CD8-positive, alpha-beta memory T cell (primary cell): ENCODE results near the gene SELENOP. TPM values are rescaled to one million over a fixed set of nuclear protein-coding genes. Genes with fewer than 3 reads are reported as not detected.

ENCODE experiments used
- CTCF ChIA-PET: fragments of 350-600 bp; sonication (Branson Sonifier 250); formaldehyde crosslinking; loops from one replicate; lab custom pipeline; 2021; ENCODE audit warnings: antibody characterized with exemption; lab: Charles Lee
- POLR2A ChIA-PET: fragments of 350-600 bp; sonication (Branson Sonifier 250); formaldehyde crosslinking; loops from one replicate; lab custom pipeline; 2021; ENCODE audit warnings: antibody characterized with exemption; lab: Charles Lee
- DNase-seq, 5 donors: peaks; one replicate each; pipeline versions ENCODE4 v3.0.0 to v3.0.0-alpha.2; 2020 to 2022; ENCODE audit warnings: mixed read lengths in 1 of 5
- H3K27ac ChIP-seq: one replicate; pipeline ENCODE4 v1.7.0; 2013; ENCODE audit warnings: low read depth, mild to moderate bottlenecking, low read length, moderate library complexity
- H3K27me3 ChIP-seq: 2 replicates; pipeline ENCODE4 v1.7.0; 2013; ENCODE audit warnings: low read length, mild to moderate bottlenecking; ENCODE audit not compliant: insufficient read depth, poor library complexity, severe bottlenecking
- H3K36me3 ChIP-seq: 2 replicates; pipeline ENCODE4 v1.7.0; 2013; ENCODE audit warnings: mild to moderate bottlenecking, low read length, moderate library complexity; ENCODE audit not compliant: insufficient read depth
- H3K4me1 ChIP-seq: 2 replicates; pipeline ENCODE4 v1.7.0; 2013; ENCODE audit warnings: mild to moderate bottlenecking, low read length, moderate library complexity; ENCODE audit not compliant: insufficient read depth
- H3K4me3 ChIP-seq: 2 replicates; pipeline ENCODE4 v1.7.0; 2013; ENCODE audit warnings: mild to moderate bottlenecking, low read length
- H3K9me3 ChIP-seq: 2 replicates; pipeline ENCODE4 v1.7.0; 2013; ENCODE audit warnings: mild to moderate bottlenecking, low read length
- H3K27ac Mint-ChIP-seq, 8 donors: one replicate each; pipeline ENCODE4 v1.8.0; 2020 to 2021; ENCODE audit warnings: mixed read lengths in 8 of 8, mild to moderate bottlenecking in 6 of 8, inconsistent platforms in 3 of 8, moderate library complexity in 3 of 8
- H3K27me3 Mint-ChIP-seq, 2 donors: one replicate each; pipeline ENCODE4 v1.8.0; 2020 to 2021; ENCODE audit warnings: mixed read lengths in 2 of 2, mild to moderate bottlenecking in 1 of 2, moderate library complexity in 1 of 2
- H3K36me3 Mint-ChIP-seq, 3 donors: one replicate each; pipeline ENCODE4 v1.8.0; 2020 to 2021; ENCODE audit warnings: mixed read lengths in 3 of 3, inconsistent platforms in 1 of 3, mild to moderate bottlenecking in 1 of 3
- H3K4me1 Mint-ChIP-seq, 3 donors: one replicate each; pipeline ENCODE4 v1.8.0; 2020 to 2021; ENCODE audit warnings: mixed read lengths in 3 of 3, inconsistent platforms in 1 of 3, mild to moderate bottlenecking in 1 of 3
- H3K4me3 Mint-ChIP-seq, 7 donors: one replicate each; pipeline ENCODE4 v1.8.0; 2020 to 2021; ENCODE audit warnings: mixed read lengths in 7 of 7, mild to moderate bottlenecking in 6 of 7, moderate library complexity in 4 of 7, inconsistent platforms in 2 of 7
- H3K9me3 Mint-ChIP-seq, 5 donors: one replicate each; pipeline ENCODE4 v1.8.0; 2020 to 2022; ENCODE audit warnings: mixed read lengths in 5 of 5, mild to moderate bottlenecking in 3 of 5, moderate library complexity in 2 of 5, inconsistent platforms in 1 of 5
- polyA plus RNA-seq: library from polyadenylated mRNA; unstranded; fragments of 300-500 nt; fragmentation: Illumina TruSeq; gene quantifications from one replicate; pipeline ENCODE4 v1.2.3, GENCODE V29; 2021
- total RNA-seq, 2 experiments: library from RNA; stranded (reverse); gene quantifications; one replicate each; pipeline ENCODE4 v1.2.3, GENCODE V29; 2021

The SELENOP gene
- total and polyA plus RNA-seq, 3 experiments from 2014 or later, result 0.75 to 1.2 TPM; not detected in 1

DNA sequence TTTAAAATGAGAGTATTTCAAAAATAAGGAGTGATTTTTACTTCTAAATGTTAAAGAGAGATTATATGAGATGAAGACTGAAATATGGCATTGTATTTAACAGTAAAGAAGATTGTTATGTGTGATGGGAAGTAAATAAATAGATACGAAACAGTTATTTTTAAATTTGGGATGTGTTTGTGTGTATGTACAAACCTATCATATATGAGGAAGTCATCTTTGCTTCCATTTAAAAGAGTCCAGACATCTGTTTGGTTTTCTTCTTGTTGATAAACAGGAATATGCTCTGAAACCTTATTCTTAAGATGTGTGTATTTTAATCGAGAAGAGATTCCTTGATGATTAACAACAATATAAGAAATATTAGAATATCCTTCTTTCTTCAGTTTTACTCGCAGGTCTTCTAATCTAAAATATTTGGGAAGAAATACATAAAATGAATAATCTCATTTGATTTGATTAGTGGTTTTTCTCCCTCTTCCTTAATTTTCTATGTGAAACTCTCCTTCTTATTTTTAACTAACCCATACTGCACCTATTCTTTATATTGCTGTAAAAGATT, 4.9 kb downstream of the SELENOP start:
- Histone ChIP-seq H3K4me1 (no peaks in the 10 kb centered on the region), H3K27me3 (no peaks in the 10 kb centered on the region), H3K9me3 (no peaks in the 10 kb centered on the region), H3K27ac (no peak overlapping the region), H3K36me3 (no peaks in the 10 kb centered on the region), H3K4me3 (no peak overlapping the region)
- no peak for DNase-seq
- H3K9me3 Mint-ChIP-seq, result no peaks in the 10 kb centered on the region
- H3K27me3 Mint-ChIP-seq, result no peaks in the 10 kb centered on the region
- ChIA-PET CTCF (no interaction called here), POLR2A (no interaction called here)
- H3K36me3 Mint-ChIP-seq, result peaks cover 0 to 2% (median 0%) of the 10 kb centered on the region in 3 donors
- no peak overlapping the region for H3K4me3 Mint-ChIP-seq
- no peak overlapping the region for H3K27ac Mint-ChIP-seq
- H3K4me1 Mint-ChIP-seq, result no peaks in the 10 kb centered on the region

DNA sequence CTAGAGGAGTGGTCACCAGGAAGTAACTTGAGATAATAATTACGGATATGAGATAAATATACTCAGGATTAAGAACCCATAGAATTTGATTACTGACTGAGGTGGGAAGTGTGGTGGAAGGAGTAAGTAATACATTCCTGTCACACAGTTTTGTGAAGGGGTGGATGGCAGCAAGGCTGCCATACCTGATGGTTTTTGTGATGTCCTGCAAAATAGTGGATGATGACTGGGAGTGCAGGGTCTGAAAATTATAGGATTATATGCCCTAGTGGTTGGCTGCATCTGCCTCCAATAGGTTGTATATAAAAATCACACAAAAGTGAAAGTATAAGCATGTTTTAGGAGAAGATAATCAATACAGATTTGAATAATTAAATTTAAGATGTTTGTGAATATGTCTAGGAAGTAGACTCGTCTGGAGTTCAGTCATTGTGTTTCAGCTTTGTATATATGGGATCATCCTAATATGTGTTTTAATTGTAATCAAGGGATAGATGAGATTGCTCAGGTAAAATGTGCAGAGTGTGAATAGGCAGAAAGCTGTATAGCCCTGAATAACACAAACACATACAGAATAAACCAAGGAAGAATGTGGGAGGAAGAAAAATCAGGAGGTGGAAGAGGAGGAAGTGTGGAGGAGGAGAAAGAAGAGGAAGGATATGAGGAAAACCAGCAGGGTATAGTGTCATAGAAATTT, 5.5 kb downstream of the SELENOP start:
- Mint-ChIP-seq H3K9me3 (no peaks in the 10 kb centered on the region), H3K27ac (peak overlapping the region in 2 of 8 donors; percentile 7 to 68), H3K27me3 (peaks cover 0 to 2% of the 10 kb centered on the region in 2 donors), H3K4me3 (no peak overlapping the region), H3K4me1 (no peaks in the 10 kb centered on the region), H3K36me3 (peaks cover 0 to 5% (median 0%) of the 10 kb centered on the region in 3 donors)
- no peaks in the 10 kb centered on the region for H3K4me1 ChIP-seq
- ChIA-PET CTCF (no interaction called here), POLR2A (no interaction called here)
- H3K27me3 ChIP-seq, result no peaks in the 10 kb centered on the region
- no peaks in the 10 kb centered on the region for H3K36me3 ChIP-seq
- no peak for DNase-seq
- no peak overlapping the region for H3K27ac ChIP-seq
- H3K4me3 ChIP-seq, result no peak overlapping the region
- no peaks in the 10 kb centered on the region for H3K9me3 ChIP-seq

- Mint-ChIP-seq H3K9me3 (no peaks in the 10 kb centered on the region), H3K27me3 (peaks cover 0 to 2% of the 10 kb centered on the region in 2 donors), H3K4me1 (no peaks in the 10 kb centered on the region), H3K36me3 (peaks cover 0 to 12% (median 0%) of the 10 kb centered on the region in 3 donors), H3K27ac (no peak overlapping the region), H3K4me3 (no peak overlapping the region)
- CTCF ChIA-PET, result no interaction called here
- no peak for DNase-seq
- POLR2A ChIA-PET, result no interaction called here
- Histone ChIP-seq H3K36me3 (no peaks in the 10 kb centered on the region), H3K27ac (no peak overlapping the region), H3K4me1 (no peaks in the 10 kb centered on the region), H3K9me3 (no peaks in the 10 kb centered on the region), H3K4me3 (no peak overlapping the region), H3K27me3 (no peaks in the 10 kb centered on the region)
Measured at GRCh38 chr5:42804717-42805339, 6.9 kb downstream of the SELENOP start.

- peaks cover 0 to 2% of the 10 kb centered on the region in 2 donors for H3K27me3 Mint-ChIP-seq
- POLR2A ChIA-PET, result no interaction called here
Measured at GRCh38 chr5:42801516-42802166, 10.1 kb downstream of the SELENOP start.

DNA sequence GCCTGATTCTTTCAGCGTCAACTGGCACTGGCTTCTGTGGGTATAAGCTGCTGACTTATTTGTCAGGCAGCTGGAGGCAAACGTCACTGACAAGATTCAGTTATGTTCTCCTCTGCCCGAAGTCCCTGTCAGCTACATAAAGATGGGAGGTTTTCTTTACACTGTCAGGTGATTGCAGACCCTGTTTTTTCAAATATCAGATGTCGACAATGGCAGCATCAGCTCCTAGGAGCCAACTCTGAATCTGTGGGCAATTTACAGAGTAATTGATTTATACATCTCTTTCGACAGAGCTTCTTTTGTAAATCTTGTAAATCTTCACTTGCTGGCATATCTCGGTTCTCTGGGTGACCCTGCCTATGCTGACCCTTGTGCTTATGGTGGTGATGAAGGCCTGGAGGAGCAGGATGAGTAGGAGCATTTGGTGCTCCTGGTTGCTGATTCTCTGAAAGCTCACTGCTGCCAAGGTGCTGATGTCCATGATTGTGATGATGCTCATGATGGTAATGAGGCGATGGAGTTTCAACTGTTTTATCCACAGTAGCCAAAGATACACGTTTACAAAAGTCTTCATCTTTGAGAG, 10.9 kb downstream of the SELENOP start:
- H3K4me1 ChIP-seq, result no peaks in the 10 kb centered on the region
- peaks cover 0 to 2% of the 10 kb centered on the region in 2 donors for H3K27me3 Mint-ChIP-seq
- CTCF ChIA-PET, result interaction anchor here (0.9 kb wide), 1 partner anchor 9 kb away, joined by 3 read pairs; no protein-coding TSS in a partner anchor

More at GRCh38 chr5:42801516-42802166, 10.1 kb downstream of the SELENOP start:
- H3K4me3 ChIP-seq, result no peak overlapping the region
- CTCF ChIA-PET, result interaction anchor here (0.9 kb wide), 1 partner anchor 8 kb away, joined by 3 read pairs; no protein-coding TSS in a partner anchor
- no peak overlapping the region for H3K27ac ChIP-seq
- Mint-ChIP-seq H3K36me3 (peaks cover 0 to 28% (median 12%) of the 10 kb centered on the region in 3 donors), H3K9me3 (no peaks in the 10 kb centered on the region), H3K4me3 (no peak overlapping the region), H3K27ac (no peak overlapping the region), H3K4me1 (no peaks in the 10 kb centered on the region)
- no peaks in the 10 kb centered on the region for H3K36me3 ChIP-seq
- H3K4me1 ChIP-seq, result no peaks in the 10 kb centered on the region
- DNase-seq, result no peak
- no peaks in the 10 kb centered on the region for H3K9me3 ChIP-seq
- no peaks in the 10 kb centered on the region for H3K27me3 ChIP-seq

GRCh38 chr5:42799668-42800114, 12.0 kb downstream of the SELENOP start:
- no peak overlapping the region for H3K4me3 ChIP-seq
- H3K4me1 Mint-ChIP-seq, result no peaks in the 10 kb centered on the region
- H3K4me3 Mint-ChIP-seq, result no peak overlapping the region
- H3K36me3 ChIP-seq, result no peaks in the 10 kb centered on the region
- H3K27ac Mint-ChIP-seq, result no peak overlapping the region
- H3K9me3 ChIP-seq, result no peaks in the 10 kb centered on the region
- no peak overlapping the region for H3K27ac ChIP-seq
- POLR2A ChIA-PET, result no interaction called here
- no peaks in the 10 kb centered on the region for H3K27me3 ChIP-seq
- H3K36me3 Mint-ChIP-seq, result peaks cover 0 to 28% (median 18%) of the 10 kb centered on the region in 3 donors
- H3K9me3 Mint-ChIP-seq, result peaks cover 0 to 6% (median 2%) of the 10 kb centered on the region in 5 donors
- no peaks in the 10 kb centered on the region for H3K4me1 ChIP-seq
- CTCF ChIA-PET, result no interaction called here
- no peak for DNase-seq
- H3K27me3 Mint-ChIP-seq, result peaks cover 0 to 2% of the 10 kb centered on the region in 2 donors

More for the DNA sequence above, 10.9 kb downstream of the SELENOP start:
- no peaks in the 10 kb centered on the region for H3K9me3 ChIP-seq
- no peaks in the 10 kb centered on the region for H3K36me3 ChIP-seq
- peaks cover 0 to 28% (median 12%) of the 10 kb centered on the region in 3 donors for H3K36me3 Mint-ChIP-seq
- H3K4me3 Mint-ChIP-seq, result no peak overlapping the region
- H3K27ac Mint-ChIP-seq, result no peak overlapping the region
- DNase-seq, result no peak
- POLR2A ChIA-PET, result no interaction called here
- peaks cover 0 to 1% (median 0%) of the 10 kb centered on the region in 5 donors for H3K9me3 Mint-ChIP-seq
- no peak overlapping the region for H3K4me3 ChIP-seq
- H3K27me3 ChIP-seq, result no peaks in the 10 kb centered on the region
- H3K4me1 Mint-ChIP-seq, result no peaks in the 10 kb centered on the region
- no peak overlapping the region for H3K27ac ChIP-seq

- Histone ChIP-seq H3K4me1 (no peaks in the 10 kb centered on the region), H3K4me3 (no peak overlapping the region), H3K36me3 (no peaks in the 10 kb centered on the region), H3K27me3 (no peaks in the 10 kb centered on the region), H3K27ac (no peak overlapping the region), H3K9me3 (no peaks in the 10 kb centered on the region)
- H3K27ac Mint-ChIP-seq, result no peak overlapping the region
- ChIA-PET CTCF (no interaction called here), POLR2A (no interaction called here)
- DNase-seq, result no peak
- H3K4me3 Mint-ChIP-seq, result no peak overlapping the region
- H3K9me3 Mint-ChIP-seq, result peaks cover 0 to 9% (median 4%) of the 10 kb centered on the region in 5 donors
- peaks cover 0 to 30% (median 23%) of the 10 kb centered on the region in 3 donors for H3K36me3 Mint-ChIP-seq
- H3K27me3 Mint-ChIP-seq, result peaks cover 0 to 2% of the 10 kb centered on the region in 2 donors
- no peaks in the 10 kb centered on the region for H3K4me1 Mint-ChIP-seq
Measured at GRCh38 chr5:42799241-42799608, 12.5 kb downstream of the SELENOP start.
